ENCODE measurements around the gene ATAD3B. TPM values are rescaled to one million over a fixed set of nuclear protein-coding genes. Genes with fewer than 3 reads are reported as not detected.
"Not testable (repeated sequence)": the region's sequence is repeated elsewhere in the genome, so short reads cannot be mapped to it uniquely, and the experiment has no call there.

Gene ATAD3B
- total RNA-seq, 1 experiment from 2014 or later: 13.9 TPM

DNA sequence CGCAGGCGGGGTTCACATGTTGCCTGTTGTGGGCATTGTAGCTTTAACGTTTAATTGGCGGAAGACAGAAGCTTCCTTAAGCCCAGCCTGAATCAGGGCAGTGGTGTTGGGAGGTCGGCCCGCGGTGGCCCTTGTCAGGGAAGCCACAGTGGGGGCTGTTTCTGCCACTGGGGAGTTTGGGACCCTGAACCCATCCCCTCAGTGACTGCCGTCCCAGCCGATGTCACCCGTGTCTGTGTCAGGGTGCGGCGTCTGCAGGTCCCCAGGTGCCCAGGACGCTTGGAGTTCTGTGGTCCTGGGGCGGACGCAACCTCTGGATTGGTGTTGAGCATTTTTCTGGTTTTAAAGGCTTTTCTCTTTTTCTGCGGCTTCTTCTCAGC is 8.9 kb downstream of the ATAD3B start:
- not testable (repeated sequence) for H4K20me1 ChIP-seq (ENCODE audit: insufficient read depth, low read depth, low read length); H3K27ac ChIP-seq (ENCODE audit: low read length); H3K9me3 ChIP-seq (ENCODE audit: low read length); H3K9me2 ChIP-seq (replicated peaks; ENCODE audit: insufficient read depth, low read length); H3K4me2 ChIP-seq (ENCODE audit: low read depth, low read length, poor library complexity, severe bottlenecking); H3K79me2 ChIP-seq (ENCODE audit: low read length); H3K27me3 ChIP-seq (ENCODE audit: low read length); H3K9ac ChIP-seq (ENCODE audit: low read length); H3K4me1 ChIP-seq (ENCODE audit: low read length); H2AFZ ChIP-seq (ENCODE audit: low read length); DNase-seq; H3K4me3 ChIP-seq (ENCODE audit: low read length)
- H3K36me3 ChIP-seq (ENCODE audit: insufficient read depth, low read length): peaks cover 10% of the 10 kb centered on the region; the same call in 1 of the 2 replicates

DNA sequence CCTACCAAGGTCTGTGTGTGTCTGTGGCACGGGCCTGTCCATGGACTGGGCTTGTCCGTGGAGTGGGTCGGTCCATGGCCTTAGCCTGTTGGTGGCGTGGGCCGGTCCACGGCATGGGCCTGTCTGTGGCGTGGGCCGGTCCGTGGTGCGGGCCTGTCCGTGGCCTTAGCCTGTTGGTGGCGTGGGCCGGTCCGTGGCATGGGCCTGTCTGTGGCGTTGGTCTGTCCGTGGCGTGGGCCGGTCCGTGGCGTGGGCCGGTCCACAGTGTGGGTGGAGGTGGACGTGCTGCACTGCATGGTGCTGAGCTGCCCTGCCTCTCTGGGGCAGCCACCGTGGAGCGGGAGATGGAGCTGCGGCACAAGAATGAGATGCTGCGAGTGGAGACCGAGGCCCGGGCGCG is 10.2 kb downstream of the ATAD3B start:
- not testable (repeated sequence) for DNase-seq; H3K4me1 ChIP-seq (ENCODE audit: low read length); H3K9me3 ChIP-seq (ENCODE audit: low read length); H3K27ac ChIP-seq (ENCODE audit: low read length); H3K4me3 ChIP-seq (ENCODE audit: low read length); H3K79me2 ChIP-seq (ENCODE audit: low read length); H3K27me3 ChIP-seq (ENCODE audit: low read length); H3K9ac ChIP-seq (ENCODE audit: low read length); H4K20me1 ChIP-seq (ENCODE audit: insufficient read depth, low read depth, low read length); H2AFZ ChIP-seq (ENCODE audit: low read length); H3K36me3 ChIP-seq (ENCODE audit: insufficient read depth, low read length); H3K4me2 ChIP-seq (ENCODE audit: low read depth, low read length, poor library complexity, severe bottlenecking); H3K9me2 ChIP-seq (replicated peaks; ENCODE audit: insufficient read depth, low read length)

GRCh38 chr1:1482856-1483255 is 11.3 kb downstream of the ATAD3B start:
- no peak for DNase-seq
- Histone ChIP-seq H3K9me3 (ENCODE audit: low read length) (no peaks in the 10 kb centered on the region), H3K4me1 (ENCODE audit: low read length) (no peaks in the 10 kb centered on the region), H3K36me3 (ENCODE audit: insufficient read depth, low read length) (peaks cover 5% of the 10 kb centered on the region; the same call in 1 of the 2 replicates), H3K4me2 (ENCODE audit: low read depth, low read length, poor library complexity, severe bottlenecking) (no peak overlapping the region), H3K4me3 (ENCODE audit: low read length) (no peak overlapping the region), H3K9ac (ENCODE audit: low read length) (no peak overlapping the region), H3K27ac (ENCODE audit: low read length) (no peak overlapping the region), H3K79me2 (ENCODE audit: low read length) (no peaks in the 10 kb centered on the region), H3K27me3 (ENCODE audit: low read length) (no peaks in the 10 kb centered on the region), H3K9me2 (replicated peaks; ENCODE audit: insufficient read depth, low read length) (no peaks in the 10 kb centered on the region), H4K20me1 (ENCODE audit: insufficient read depth, low read depth, low read length) (no peaks in the 10 kb centered on the region), H2AFZ (ENCODE audit: low read length) (no peak overlapping the region)

- H4K20me1 ChIP-seq (ENCODE audit: insufficient read depth, low read depth, low read length): no peaks in the 10 kb centered on the region
Measured at GRCh38 chr1:1483714-1484113, 12.1 kb downstream of the ATAD3B start.

GRCh38 chr1:1484976-1485750 is 13.6 kb downstream of the ATAD3B start:
- H3K27me3 ChIP-seq (ENCODE audit: low read length); H2AFZ ChIP-seq (ENCODE audit: low read length); H3K9me3 ChIP-seq (ENCODE audit: low read length); H3K9me2 ChIP-seq (replicated peaks; ENCODE audit: insufficient read depth, low read length); H3K4me2 ChIP-seq (ENCODE audit: low read depth, low read length, poor library complexity, severe bottlenecking); H3K27ac ChIP-seq (ENCODE audit: low read length); H4K20me1 ChIP-seq (ENCODE audit: insufficient read depth, low read depth, low read length); H3K4me1 ChIP-seq (ENCODE audit: low read length); H3K9ac ChIP-seq (ENCODE audit: low read length); DNase-seq; H3K79me2 ChIP-seq (ENCODE audit: low read length); H3K4me3 ChIP-seq (ENCODE audit: low read length): not testable (repeated sequence)
- H3K36me3 ChIP-seq (ENCODE audit: insufficient read depth, low read length): peaks cover 23% of the 10 kb centered on the region

More at GRCh38 chr1:1483714-1484113, 12.1 kb downstream of the ATAD3B start:
- H3K79me2 ChIP-seq (ENCODE audit: low read length): no peaks in the 10 kb centered on the region
- H2AFZ ChIP-seq (ENCODE audit: low read length): no peak overlapping the region
- no peaks in the 10 kb centered on the region for H3K27me3 ChIP-seq (ENCODE audit: low read length)
- peaks cover 12% of the 10 kb centered on the region for H3K36me3 ChIP-seq (ENCODE audit: insufficient read depth, low read length)
- H3K4me1 ChIP-seq (ENCODE audit: low read length): no peaks in the 10 kb centered on the region
- H3K9ac ChIP-seq (ENCODE audit: low read length): no peak overlapping the region
- no peak overlapping the region for H3K27ac ChIP-seq (ENCODE audit: low read length)
- H3K4me3 ChIP-seq (ENCODE audit: low read length): no peak overlapping the region
- DNase-seq: no peak
- H3K4me2 ChIP-seq (ENCODE audit: low read depth, low read length, poor library complexity, severe bottlenecking): no peak overlapping the region
- no peaks in the 10 kb centered on the region for H3K9me3 ChIP-seq (ENCODE audit: low read length)
- H3K9me2 ChIP-seq (replicated peaks; ENCODE audit: insufficient read depth, low read length): no peaks in the 10 kb centered on the region

DNA sequence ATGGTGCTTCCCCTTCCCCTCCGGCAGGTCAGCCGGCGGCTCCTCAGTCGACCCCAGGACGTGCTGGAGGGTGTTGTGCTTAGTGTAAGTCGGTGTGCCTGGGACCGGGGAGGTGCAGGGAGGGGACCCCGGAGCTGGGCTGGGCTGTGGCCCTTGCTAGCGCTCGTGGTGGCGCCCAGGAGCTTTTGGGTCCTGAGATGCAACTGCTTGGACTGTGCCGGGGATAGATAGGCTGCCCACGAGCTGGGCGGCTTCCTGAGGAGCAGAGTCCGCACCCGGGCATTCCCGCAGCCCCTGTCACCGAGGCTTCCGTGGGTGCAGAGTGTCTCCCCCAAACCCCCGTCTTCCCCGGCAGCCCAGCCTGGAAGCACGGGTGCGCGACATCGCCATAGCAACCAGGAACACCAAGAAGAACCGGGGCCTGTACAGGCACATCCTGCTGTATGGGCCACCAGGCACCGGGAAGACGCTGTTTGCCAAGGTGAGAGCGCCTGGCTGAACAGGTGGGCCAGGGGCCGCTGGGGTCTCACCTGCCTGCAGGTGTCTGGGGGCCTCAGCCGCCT is 14.3 kb downstream of the ATAD3B start:
- H3K9ac ChIP-seq (ENCODE audit: low read length); H3K4me1 ChIP-seq (ENCODE audit: low read length); H3K27me3 ChIP-seq (ENCODE audit: low read length); H3K4me3 ChIP-seq (ENCODE audit: low read length); H2AFZ ChIP-seq (ENCODE audit: low read length); H3K79me2 ChIP-seq (ENCODE audit: low read length); H3K9me2 ChIP-seq (replicated peaks; ENCODE audit: insufficient read depth, low read length); DNase-seq; H3K4me2 ChIP-seq (ENCODE audit: low read depth, low read length, poor library complexity, severe bottlenecking); H3K27ac ChIP-seq (ENCODE audit: low read length); H3K9me3 ChIP-seq (ENCODE audit: low read length); H4K20me1 ChIP-seq (ENCODE audit: insufficient read depth, low read depth, low read length): not testable (repeated sequence)
- peaks cover 27% of the 10 kb centered on the region for H3K36me3 ChIP-seq (ENCODE audit: insufficient read depth, low read length)

DNA sequence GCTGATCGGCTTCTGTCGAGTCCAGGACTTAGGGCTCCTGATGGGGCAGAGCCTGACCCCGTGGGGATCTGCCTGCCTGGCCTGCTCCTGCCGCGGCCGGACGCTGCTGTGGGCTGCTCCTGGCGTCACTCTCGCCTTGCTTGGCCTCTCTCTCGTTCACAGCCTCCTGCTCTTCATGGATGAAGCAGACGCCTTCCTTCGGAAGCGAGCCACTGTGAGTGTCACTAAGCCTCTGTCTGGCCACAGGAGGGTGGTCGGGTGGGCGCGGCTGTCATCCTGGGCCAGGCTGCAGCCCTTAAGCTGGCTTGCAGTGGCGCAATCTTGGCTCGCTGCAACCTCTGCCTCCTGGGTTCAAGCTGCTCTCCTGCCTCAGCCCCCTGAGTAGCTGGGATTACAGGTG is 16.1 kb downstream of the ATAD3B start:
- Histone ChIP-seq H4K20me1 (ENCODE audit: insufficient read depth, low read depth, low read length) (no peaks in the 10 kb centered on the region), H3K27ac (ENCODE audit: low read length) (no peak overlapping the region), H3K4me2 (ENCODE audit: low read depth, low read length, poor library complexity, severe bottlenecking) (no peak overlapping the region), H2AFZ (ENCODE audit: low read length) (no peak overlapping the region), H3K9me2 (replicated peaks; ENCODE audit: insufficient read depth, low read length) (no peaks in the 10 kb centered on the region), H3K4me1 (ENCODE audit: low read length) (no peaks in the 10 kb centered on the region), H3K9ac (ENCODE audit: low read length) (no peak overlapping the region), H3K4me3 (ENCODE audit: low read length) (no peak overlapping the region), H3K27me3 (ENCODE audit: low read length) (no peaks in the 10 kb centered on the region), H3K36me3 (ENCODE audit: insufficient read depth, low read length) (peaks cover 38% of the 10 kb centered on the region), H3K9me3 (ENCODE audit: low read length) (no peaks in the 10 kb centered on the region), H3K79me2 (ENCODE audit: low read length) (no peaks in the 10 kb centered on the region)
- no peak for DNase-seq

DNA sequence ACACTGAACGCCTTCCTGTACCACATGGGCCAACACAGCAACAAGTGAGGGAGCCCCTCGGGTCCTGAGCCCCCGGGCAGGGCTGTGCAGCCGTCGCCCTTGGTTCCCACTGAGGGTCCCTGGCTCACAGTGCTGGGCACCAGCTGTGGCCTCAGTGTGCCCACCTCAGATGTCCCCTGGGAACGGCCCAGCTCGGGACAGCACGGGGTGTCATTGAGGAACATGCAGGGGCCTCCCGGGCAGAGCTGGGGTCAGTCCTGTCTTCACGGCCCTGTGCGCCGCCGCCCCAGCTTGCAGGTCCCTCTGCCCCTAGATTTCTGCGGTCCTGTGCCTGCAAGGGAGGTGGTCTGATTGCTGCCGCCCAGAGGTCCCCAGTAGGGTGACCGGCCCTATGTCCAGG is 17.7 kb downstream of the ATAD3B start:
- no peaks in the 10 kb centered on the region for H3K4me1 ChIP-seq (ENCODE audit: low read length)
- no peaks in the 10 kb centered on the region for H3K27me3 ChIP-seq (ENCODE audit: low read length)
- H3K36me3 ChIP-seq (ENCODE audit: insufficient read depth, low read length): peaks cover 41% of the 10 kb centered on the region
- no peaks in the 10 kb centered on the region for H3K9me2 ChIP-seq (replicated peaks; ENCODE audit: insufficient read depth, low read length)
- no peak for DNase-seq
- no peaks in the 10 kb centered on the region for H3K9me3 ChIP-seq (ENCODE audit: low read length)
- no peak overlapping the region for H3K9ac ChIP-seq (ENCODE audit: low read length)
- H3K4me3 ChIP-seq (ENCODE audit: low read length): no peak overlapping the region
- no peaks in the 10 kb centered on the region for H3K79me2 ChIP-seq (ENCODE audit: low read length)
- H3K27ac ChIP-seq (ENCODE audit: low read length): no peak overlapping the region
- no peak overlapping the region for H2AFZ ChIP-seq (ENCODE audit: low read length)
- no peak overlapping the region for H3K4me2 ChIP-seq (ENCODE audit: low read depth, low read length, poor library complexity, severe bottlenecking)
- H4K20me1 ChIP-seq (ENCODE audit: insufficient read depth, low read depth, low read length): no peaks in the 10 kb centered on the region
